K562 (cell line): ENCODE measurements around the gene ING5. TPM values are rescaled to one million over a fixed set of nuclear protein-coding genes. Genes with fewer than 3 reads are reported as not detected.
A peak's percentile ranks its signal among the peaks of the same experiment; 100 is the strongest.

Source experiments
- ATAC-seq: fragments of 200-7000 bp; cut with Tn5 transposase; 3 replicates; pipeline ENCODE4 v1.9.1; 2020; ENCODE audit warnings: moderate library complexity
- BruUV-seq: library from RNA; stranded (reverse); fragments of 400-500 nt; replicated peaks from 2 replicates; lab custom pipeline; 2021; lab: Mats Ljungman, UMichigan
- CTCF ChIA-PET: fragments of 300-600 bp; formaldehyde crosslinking; extraction: SDS; loops from one replicate; lab custom pipeline; 2021; ENCODE audit warnings: low intra/inter-chr PET ratio; lab: Yijun Ruan, JAX
- POLR2A ChIA-PET: fragments of 300-600, 350-650 bp; sonication (Branson Sonifier 250); formaldehyde crosslinking; extraction: SDS; loops from one replicate; lab custom pipeline; 2021; ENCODE audit warnings: antibody characterized with exemption, inconsistent platforms; lab: Yijun Ruan, JAX
- DNase-seq, 4 experiments: peaks; one replicate each; pipeline versions ENCODE4 v3.0.0 to v3.0.0-alpha.2; 2011 to 2018; ENCODE audit warnings: low spot score in 3 of 4, mixed read lengths in 3 of 4; ENCODE audit errors: extremely low read depth in 1 of 4
- FAIRE-seq: peaks from 2 replicates; lab custom pipeline; 2011; peaks lifted over from hg19 to GRCh38; lab: Jason Lieb, UNC
- H2AFZ ChIP-seq: 2 replicates; pipeline ENCODE4 v1.6.0; 2011; ENCODE audit warnings: low read depth, low read length, control low read depth, inconsistent platforms
- H3K27ac ChIP-seq: fragments of 200-600 bp; 3 replicates; pipeline ENCODE4 v1.8.0; 2011; ENCODE audit warnings: low read depth, mild to moderate bottlenecking, control low read depth, inconsistent platforms, low read length, moderate library complexity, mixed read lengths; ENCODE audit errors: extremely low read depth
- H3K27me3 ChIP-seq, 2 experiments: fragments of 300-600 bp in 1 of 2; 2 replicates in 1 of 2; 3 replicates in 1 of 2; pipeline versions ENCODE4 v1.6.0 to v1.8.0; 2011; ENCODE audit warnings: inconsistent platforms in 2 of 2, low read length in 2 of 2, mild to moderate bottlenecking in 1 of 2, mixed read lengths in 1 of 2, moderate library complexity in 1 of 2; ENCODE audit not compliant: control insufficient read depth in 2 of 2, insufficient read depth in 2 of 2
- H3K36me3 ChIP-seq: fragments of 300-600 bp; 3 replicates; pipeline ENCODE4 v1.8.0; 2011; ENCODE audit warnings: mild to moderate bottlenecking, low read length, inconsistent platforms; ENCODE audit not compliant: control insufficient read depth, insufficient read depth
- H3K4me1 ChIP-seq, 2 experiments: fragments of 200-600 bp in 1 of 2; replicated peaks in 1 of 2; 2 replicates in 1 of 2; 3 replicates in 1 of 2; pipeline versions ENCODE4 v1.5.1 to v1.8.0; 2011; ENCODE audit warnings: inconsistent platforms in 2 of 2, low read length in 2 of 2, mild to moderate bottlenecking in 1 of 2, mixed read lengths in 1 of 2, moderate library complexity in 1 of 2; ENCODE audit not compliant: control insufficient read depth in 2 of 2, insufficient read depth in 2 of 2
- H3K4me2 ChIP-seq: 2 replicates; pipeline ENCODE4 v1.6.1; 2011; ENCODE audit warnings: low read length, control low read depth, inconsistent platforms, mixed read lengths; ENCODE audit not compliant: insufficient read depth
- H3K4me3 ChIP-seq: fragments of 200-600 bp; sonication (generic), shearing (Covaris generic); 2 replicates; pipeline ENCODE4 v1.5.1; 2016; ENCODE audit warnings: control low read depth, inconsistent platforms
- H3K79me2 ChIP-seq: fragments of 200-600 bp; 3 replicates; pipeline ENCODE4 v1.8.0; 2011; ENCODE audit warnings: low read length, inconsistent platforms; ENCODE audit not compliant: control insufficient read depth, insufficient read depth
- H3K9ac ChIP-seq, 2 experiments: 2 replicates each; pipeline versions ENCODE4 v1.6.0 to v1.6.1; 2011; ENCODE audit warnings: low read depth in 2 of 2, low read length in 2 of 2, control low read depth in 1 of 2, inconsistent platforms in 1 of 2, mild to moderate bottlenecking in 1 of 2, mixed read lengths in 1 of 2; ENCODE audit not compliant: insufficient read depth in 1 of 2
- H3K9me1 ChIP-seq: one replicate; pipeline ENCODE4 v1.6.0; 2011; ENCODE audit warnings: inconsistent platforms, mild to moderate bottlenecking, low read length, moderate library complexity; ENCODE audit not compliant: control insufficient read depth, insufficient read depth
- H3K9me3 ChIP-seq: replicated peaks from 2 replicates; pipeline ENCODE4 v1.5.1; 2011; ENCODE audit warnings: low read depth, low read length, inconsistent platforms; ENCODE audit not compliant: control insufficient read depth, insufficient read depth
- H4K20me1 ChIP-seq: replicated peaks from 2 replicates; pipeline ENCODE4 v1.6.1; 2011; ENCODE audit warnings: low read length, inconsistent platforms, mixed read lengths; ENCODE audit not compliant: control insufficient read depth, insufficient read depth
- MCM2 ChIP-seq: fragments of 450-650 bp; IDR thresholded peaks from 2 replicates; pipeline ENCODE4 v1.6.1; 2017; ENCODE audit warnings: low read depth, mild to moderate bottlenecking
- POLR2G ChIP-seq: fragments of 200-400 bp; formaldehyde crosslinking; IDR thresholded peaks from 2 replicates; pipeline ENCODE4 v1.6.1; 2017; ENCODE audit warnings: low read depth, mild to moderate bottlenecking, antibody characterized with exemption, low read length, moderate library complexity
- SMAD1 ChIP-seq: fragments of 150-350 bp; IDR thresholded peaks from 2 replicates; pipeline ENCODE4 v1.6.1; 2014; ENCODE audit warnings: low read length, low read depth; ENCODE audit not compliant: partially characterized antibody
- SMARCE1 ChIP-seq: fragments of 450-650 bp; IDR thresholded peaks from 2 replicates; pipeline ENCODE4 v1.7.1; 2016; ENCODE audit warnings: mild to moderate bottlenecking
- ZNF311 ChIP-seq: fragments of 250-450 bp; sonication (Bioruptor Pico); IDR thresholded peaks from 2 replicates; pipeline ENCODE4 v1.4.0; 2020; ENCODE audit warnings: mild to moderate bottlenecking, moderate library complexity
- WGBS: fragments of 100-300 bp; shearing (Covaris generic); methylation state at CpG from one replicate; pipeline ENCODE4 v1.1.6; 2016; ENCODE audit warnings: low coverage, mixed read lengths; ENCODE audit not compliant: insufficient coverage; ENCODE audit errors: missing lambda C conversion rate; 5-methylcytosine and 5-hydroxymethylcytosine counted together
- in situ Hi-C: fragments of 300-500 bp; cut with MboI; formaldehyde crosslinking; loops from 4 replicates; pipeline ENCODE4 v1.15.0; 2018; ENCODE audit warnings: inconsistent platforms, mixed read lengths
- intact Hi-C: fragments of 100-400 bp; cut with micrococcal nuclease; formaldehyde crosslinking; loops from 2 replicates; pipeline ENCODE4 v1.14.2; 2022
- polyA plus RNA-seq, 8 experiments: library from polyadenylated mRNA; depleted of rRNA in 4 of 8; stranded (reverse) in 5 of 8; unstranded in 3 of 8; fragments of >200 nt; fragmentation: Nextera tagmentation in 2 of 8; fragmentation: Illumina TruSeq in 1 of 8; extraction: Ambion mirVana in 2 of 8; extraction: Trizol in 1 of 8; gene quantifications; 2 replicates each; pipeline versions ENCODE4 v1.2.1 to v1.2.3, GENCODE V29; 2011 to 2014; ENCODE audit warnings: inconsistent platforms in 1 of 8, missing spikeins in 1 of 8
- total RNA-seq, 7 experiments: library from RNA; depleted of rRNA in 6 of 7; stranded (reverse); fragments of >200 nt in 6 of 7; fragmentation: Illumina TruSeq in 2 of 7; extraction: Trizol in 2 of 7; gene quantifications; 2 replicates each; pipeline versions ENCODE4 v1.2.1 to v1.2.3, GENCODE V29; 2011 to 2021; ENCODE audit warnings: low replicate concordance in 1 of 7

The ING5 gene
- total and polyA plus RNA-seq, 9 of the 15 experiments (the other 6 are each of a cell fraction or from before 2014, with no cell fraction given) = 10.4 to 53.3 (median 27.9) TPM

DNA sequence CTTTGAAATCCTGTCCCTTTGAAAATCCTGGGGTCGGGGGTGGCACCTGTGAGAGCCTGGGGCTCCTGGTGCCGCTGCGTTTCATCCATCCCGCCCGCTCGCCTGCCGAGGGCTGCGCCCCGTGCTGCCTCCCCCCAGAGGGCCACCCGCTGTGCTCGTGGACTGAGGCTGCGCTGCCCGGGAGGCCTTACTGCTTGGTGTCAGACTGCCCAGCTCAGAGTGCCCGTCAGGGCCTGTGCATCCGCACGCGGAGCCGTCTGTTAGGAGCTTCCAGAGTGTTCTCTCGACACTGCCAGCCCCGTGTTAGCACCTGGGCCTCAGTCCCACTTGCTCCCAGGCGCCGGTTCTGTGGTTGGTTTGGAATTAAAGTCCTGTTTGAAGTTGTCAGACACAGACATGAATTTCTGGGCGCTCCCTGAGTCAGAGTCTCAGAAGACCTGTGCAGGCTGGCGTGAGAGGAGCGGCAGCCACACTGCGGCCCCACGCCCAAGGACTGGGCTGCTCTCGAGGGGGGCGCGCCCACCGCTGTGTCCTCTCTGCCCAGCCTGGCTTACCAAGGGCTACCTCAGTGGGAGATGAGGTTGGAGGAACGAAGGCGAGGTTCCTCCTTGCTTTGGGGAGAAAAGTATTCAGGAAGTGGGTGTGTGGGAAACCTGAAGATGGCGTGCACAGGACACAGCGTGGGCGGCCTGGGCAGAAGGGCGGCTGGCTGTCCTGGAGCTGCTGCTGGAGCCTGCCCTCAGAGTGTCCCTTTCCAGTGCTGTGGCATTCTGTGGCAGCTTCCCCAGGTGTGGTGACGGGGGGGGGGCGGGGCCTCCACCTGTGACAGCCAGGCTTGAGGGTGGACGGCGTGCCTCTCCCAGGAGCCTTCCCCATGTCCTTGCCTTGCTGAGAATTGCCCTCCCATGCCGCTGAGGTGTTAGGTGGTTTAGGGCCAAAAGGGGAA lies 29.3 kb upstream of the ING5 start:
- Histone ChIP-seq H3K4me3 (no peak overlapping the region), H3K27me3 (no peaks in the 10 kb centered on the region), H3K9ac (no peak overlapping the region; a peak in 1 of 4 replicates), H4K20me1 (no peaks in the 10 kb centered on the region; the same call in 1 of the 2 replicates), H3K27ac (no peak overlapping the region), H3K9me1 (no peaks in the 10 kb centered on the region), H3K4me1 (peaks cover 0 to 2% of the 10 kb centered on the region in 2 experiments; a peak in 2 of 5 replicates), H3K79me2 (no peaks in the 10 kb centered on the region), H3K36me3 (peaks cover 44% of the 10 kb centered on the region; the same call in 1 of the 3 replicates), H2AFZ (no peak overlapping the region), H3K4me2 (no peak overlapping the region), H3K9me3 (no peaks in the 10 kb centered on the region)
- ATAC-seq (no peak), FAIRE-seq (no peak), DNase-seq (no peak)
- TF ChIP-seq ZNF311 (no peak), SMARCE1 (no peak), MCM2 (no peak), SMAD1 (no peak), POLR2G (peak; percentile 0; the same call in 1 of the 2 replicates)
- in situ Hi-C loops = no loop called here
- POLR2A ChIA-PET = no interaction called here
- 91% methylated on average over 18 of the region's 42 CpGs for WGBS
- intact Hi-C loops = no loop called here
- no TSS peak for BruUV-seq
- CTCF ChIA-PET = no interaction called here
